GM12878 (cell line): ENCODE results near the gene ITPRIP.

ENCODE experiments used
- EZH2 ChIP-seq: IDR thresholded peaks from 2 replicates; pipeline ENCODE4 v1.6.1; 2012; ENCODE audit warnings: low read depth, mild to moderate bottlenecking, control low read depth, inconsistent platforms, low read length, borderline replicate concordance; ENCODE audit not compliant: control insufficient read depth
- LARP7 ChIP-seq: fragments of 450-650 bp; IDR thresholded peaks from 2 replicates; pipeline ENCODE4 v1.6.1; 2017; ENCODE audit warnings: mild to moderate bottlenecking
- POLR2A ChIP-seq: IDR thresholded peaks from 2 replicates; pipeline ENCODE4 v1.6.1; 2011; ENCODE audit warnings: low read depth, mild to moderate bottlenecking, low read length
- RFX5 ChIP-seq: IDR thresholded peaks from 2 replicates; pipeline ENCODE4 v1.6.1; 2011; ENCODE audit warnings: low read depth, low read length, improper control_type of control experiment
- ZNF207 ChIP-seq: fragments of 450-650 bp; IDR thresholded peaks from 2 replicates; pipeline ENCODE4 v1.6.1; 2014; ENCODE audit warnings: antibody characterized with exemption, mild to moderate bottlenecking, borderline replicate concordance
- ZZZ3 ChIP-seq: IDR thresholded peaks from 2 replicates; pipeline ENCODE4 v1.6.1; 2011; ENCODE audit warnings: low read depth; ENCODE audit not compliant: control insufficient read depth, insufficient read length
- TF ChIP-seq, protein P1 (sequence below), 3 experiments: IDR thresholded peaks in 2 of 3; conservative IDR thresholded peaks in 1 of 3; 2 replicates each; pipeline ENCODE4 v1.5.1; 2011; ENCODE audit warnings: low read depth in 3 of 3, low read length in 3 of 3, mild to moderate bottlenecking in 3 of 3, control low read depth in 2 of 3, moderate library complexity in 2 of 3, inconsistent platforms in 1 of 3, mixed read lengths in 1 of 3; ENCODE audit not compliant: control insufficient read depth in 2 of 3, insufficient read depth in 1 of 3; ENCODE audit errors: extremely low read depth in 1 of 3
- TF ChIP-seq, protein P2 (sequence below): fragments of 450-650 bp; IDR thresholded peaks from 2 replicates; pipeline ENCODE4 v1.6.1; 2017; ENCODE audit warnings: mild to moderate bottlenecking, low read depth, inconsistent platforms; ENCODE audit not compliant: poor library complexity, severe bottlenecking
- TF ChIP-seq, protein P3 (sequence below): IDR thresholded peaks from 2 replicates; pipeline ENCODE4 v1.6.1; 2011; ENCODE audit warnings: low read depth, low read length, improper control_type of control experiment, borderline replicate concordance

DNA sequence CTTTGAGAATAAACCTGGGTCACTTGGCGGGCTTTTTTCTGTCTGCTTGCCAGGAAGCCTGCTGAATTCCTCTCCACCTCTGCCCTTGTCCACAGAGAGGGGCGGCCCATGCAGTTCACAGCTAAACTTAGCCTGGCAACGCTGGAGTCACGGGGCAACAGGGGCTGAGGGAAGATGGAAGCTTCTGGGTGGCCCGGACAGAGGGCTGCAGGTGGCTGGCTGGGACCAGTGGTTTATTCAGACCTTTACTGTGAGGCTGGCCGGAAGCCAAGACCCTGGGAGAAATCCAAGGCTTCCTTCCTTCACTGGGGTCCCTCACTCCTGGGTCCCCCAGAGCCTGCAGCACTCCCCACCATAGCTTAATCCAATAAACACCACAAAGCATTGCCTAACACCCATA, 17.0 kb downstream of the ITPRIP start:
- TF ChIP-seq, protein P1, sequence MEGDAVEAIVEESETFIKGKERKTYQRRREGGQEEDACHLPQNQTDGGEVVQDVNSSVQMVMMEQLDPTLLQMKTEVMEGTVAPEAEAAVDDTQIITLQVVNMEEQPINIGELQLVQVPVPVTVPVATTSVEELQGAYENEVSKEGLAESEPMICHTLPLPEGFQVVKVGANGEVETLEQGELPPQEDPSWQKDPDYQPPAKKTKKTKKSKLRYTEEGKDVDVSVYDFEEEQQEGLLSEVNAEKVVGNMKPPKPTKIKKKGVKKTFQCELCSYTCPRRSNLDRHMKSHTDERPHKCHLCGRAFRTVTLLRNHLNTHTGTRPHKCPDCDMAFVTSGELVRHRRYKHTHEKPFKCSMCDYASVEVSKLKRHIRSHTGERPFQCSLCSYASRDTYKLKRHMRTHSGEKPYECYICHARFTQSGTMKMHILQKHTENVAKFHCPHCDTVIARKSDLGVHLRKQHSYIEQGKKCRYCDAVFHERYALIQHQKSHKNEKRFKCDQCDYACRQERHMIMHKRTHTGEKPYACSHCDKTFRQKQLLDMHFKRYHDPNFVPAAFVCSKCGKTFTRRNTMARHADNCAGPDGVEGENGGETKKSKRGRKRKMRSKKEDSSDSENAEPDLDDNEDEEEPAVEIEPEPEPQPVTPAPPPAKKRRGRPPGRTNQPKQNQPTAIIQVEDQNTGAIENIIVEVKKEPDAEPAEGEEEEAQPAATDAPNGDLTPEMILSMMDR (IDR thresholded peaks at IDR 0.05 in 2 of 3, conservative IDR thresholded peaks at IDR 0.05 in 1 of 3; ENCODE audit: control insufficient read depth in 2 of 3, extremely low read depth in 1 of 3, insufficient read depth in 1 of 3, low read depth in 3 of 3, low read length in 3 of 3) = no peak
- TF ChIP-seq POLR2A (no peak), RFX5 (no peak), ZNF207 (no peak), ZZZ3 (no peak), EZH2 (no peak), LARP7 (no peak)
- TF ChIP-seq, protein P2, sequence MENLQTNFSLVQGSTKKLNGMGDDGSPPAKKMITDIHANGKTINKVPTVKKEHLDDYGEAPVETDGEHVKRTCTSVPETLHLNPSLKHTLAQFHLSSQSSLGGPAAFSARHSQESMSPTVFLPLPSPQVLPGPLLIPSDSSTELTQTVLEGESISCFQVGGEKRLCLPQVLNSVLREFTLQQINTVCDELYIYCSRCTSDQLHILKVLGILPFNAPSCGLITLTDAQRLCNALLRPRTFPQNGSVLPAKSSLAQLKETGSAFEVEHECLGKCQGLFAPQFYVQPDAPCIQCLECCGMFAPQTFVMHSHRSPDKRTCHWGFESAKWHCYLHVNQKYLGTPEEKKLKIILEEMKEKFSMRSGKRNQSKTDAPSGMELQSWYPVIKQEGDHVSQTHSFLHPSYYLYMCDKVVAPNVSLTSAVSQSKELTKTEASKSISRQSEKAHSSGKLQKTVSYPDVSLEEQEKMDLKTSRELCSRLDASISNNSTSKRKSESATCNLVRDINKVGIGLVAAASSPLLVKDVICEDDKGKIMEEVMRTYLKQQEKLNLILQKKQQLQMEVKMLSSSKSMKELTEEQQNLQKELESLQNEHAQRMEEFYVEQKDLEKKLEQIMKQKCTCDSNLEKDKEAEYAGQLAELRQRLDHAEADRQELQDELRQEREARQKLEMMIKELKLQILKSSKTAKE = no peak
- TF ChIP-seq, protein P3, sequence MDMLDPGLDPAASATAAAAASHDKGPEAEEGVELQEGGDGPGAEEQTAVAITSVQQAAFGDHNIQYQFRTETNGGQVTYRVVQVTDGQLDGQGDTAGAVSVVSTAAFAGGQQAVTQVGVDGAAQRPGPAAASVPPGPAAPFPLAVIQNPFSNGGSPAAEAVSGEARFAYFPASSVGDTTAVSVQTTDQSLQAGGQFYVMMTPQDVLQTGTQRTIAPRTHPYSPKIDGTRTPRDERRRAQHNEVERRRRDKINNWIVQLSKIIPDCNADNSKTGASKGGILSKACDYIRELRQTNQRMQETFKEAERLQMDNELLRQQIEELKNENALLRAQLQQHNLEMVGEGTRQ = no peak
